Hepatocyte (in vitro differentiated cells): ENCODE results near the gene DGCR8. TPM values are rescaled to one million over a fixed set of nuclear protein-coding genes. Genes with fewer than 3 reads are reported as not detected.

Source experiments
- DNase-seq: peaks from one replicate; pipeline ENCODE4 v3.0.0-alpha.2; 2016; ENCODE audit warnings: low spot score
- H2AFZ ChIP-seq: fragments of 200-600 bp; sonication (generic); 2 replicates; pipeline ENCODE4 v1.6.0; 2016; ENCODE audit warnings: antibody characterized with exemption, mild to moderate bottlenecking
- H3K27ac ChIP-seq: fragments of 200-600 bp; sonication (generic); 2 replicates; pipeline ENCODE4 v1.5.1; 2016; ENCODE audit warnings: mild to moderate bottlenecking
- H3K27me3 ChIP-seq: fragments of 200-600 bp; sonication (generic); 2 replicates; pipeline ENCODE4 v1.6.1; 2016
- H3K36me3 ChIP-seq: fragments of 200-600 bp; sonication (generic); replicated peaks from 2 replicates; pipeline ENCODE4 v1.5.1; 2016; ENCODE audit warnings: low read depth; ENCODE audit not compliant: insufficient read depth
- H3K4me1 ChIP-seq: fragments of 200-600 bp; sonication (generic); 2 replicates; pipeline ENCODE4 v1.5.1; 2016; ENCODE audit warnings: mild to moderate bottlenecking, moderate library complexity; ENCODE audit not compliant: insufficient read depth
- H3K4me2 ChIP-seq: fragments of 200-600 bp; sonication (generic); 2 replicates; pipeline ENCODE4 v1.6.0; 2016
- H3K4me3 ChIP-seq: fragments of 200-600 bp; sonication (generic); 2 replicates; pipeline ENCODE4 v1.5.1; 2016; ENCODE audit warnings: mild to moderate bottlenecking
- H3K79me2 ChIP-seq: fragments of 200-600 bp; sonication (generic); 2 replicates; pipeline ENCODE4 v1.6.0; 2017; ENCODE audit warnings: mild to moderate bottlenecking
- H3K9me2 ChIP-seq: fragments of 200-600 bp; sonication (generic); replicated peaks from 2 replicates; pipeline ENCODE4 v1.6.0; 2017; ENCODE audit warnings: mild to moderate bottlenecking; ENCODE audit not compliant: insufficient read depth
- H3K9me3 ChIP-seq: fragments of 200-600 bp; sonication (generic); 2 replicates; pipeline ENCODE4 v1.5.1; 2016; ENCODE audit warnings: low read depth, mild to moderate bottlenecking
- H4K20me1 ChIP-seq: fragments of 200-600 bp; sonication (generic); 2 replicates; pipeline ENCODE4 v1.6.0; 2016; ENCODE audit warnings: mild to moderate bottlenecking; ENCODE audit not compliant: insufficient read depth, poor library complexity, severe bottlenecking
- EZH2 ChIP-seq: fragments of 200-600 bp; sonication (generic); IDR thresholded peaks from 2 replicates; pipeline ENCODE4 v1.6.1; 2016; ENCODE audit warnings: antibody characterized with exemption, mild to moderate bottlenecking, borderline replicate concordance
- EZH2phosphoT487 ChIP-seq: fragments of 200-600 bp; sonication (generic); IDR thresholded peaks from one replicate; pipeline ENCODE4 v1.6.1; 2018; ENCODE audit warnings: antibody characterized with exemption, mild to moderate bottlenecking, low read depth, moderate library complexity; ENCODE audit not compliant: unreplicated experiment, severe bottlenecking
- WGBS: methylation state at CpG from one replicate; pipeline ENCODE4 v1.1.6; 2016; ENCODE audit warnings: low lambda C conversion rate; ENCODE audit errors: missing lambda C conversion rate; 5-methylcytosine and 5-hydroxymethylcytosine counted together
- polyA plus RNA-seq: library from polyadenylated mRNA; unstranded; fragments of >200 nt; fragmentation: Nextera tagmentation; extraction: Ambion mirVana; gene quantifications from 2 replicates; pipeline ENCODE4 v1.2.1, GENCODE V29; 2016
- total RNA-seq: library from RNA; depleted of rRNA; stranded (reverse); fragments of >200 nt; gene quantifications from 2 replicates; pipeline ENCODE4 v1.2.3, GENCODE V29; 2014
- TF ChIP-seq, protein P1 (sequence below): fragments of 200-600 bp; sonication (generic); IDR thresholded peaks from 2 replicates; pipeline ENCODE4 v1.5.1; 2016; ENCODE audit warnings: antibody characterized with exemption, mild to moderate bottlenecking; ENCODE audit not compliant: poor library complexity

DGCR8 gene
- total and polyA plus RNA-seq, 2 experiments from 2014 or later: 10.8 to 18.3 TPM

DNA sequence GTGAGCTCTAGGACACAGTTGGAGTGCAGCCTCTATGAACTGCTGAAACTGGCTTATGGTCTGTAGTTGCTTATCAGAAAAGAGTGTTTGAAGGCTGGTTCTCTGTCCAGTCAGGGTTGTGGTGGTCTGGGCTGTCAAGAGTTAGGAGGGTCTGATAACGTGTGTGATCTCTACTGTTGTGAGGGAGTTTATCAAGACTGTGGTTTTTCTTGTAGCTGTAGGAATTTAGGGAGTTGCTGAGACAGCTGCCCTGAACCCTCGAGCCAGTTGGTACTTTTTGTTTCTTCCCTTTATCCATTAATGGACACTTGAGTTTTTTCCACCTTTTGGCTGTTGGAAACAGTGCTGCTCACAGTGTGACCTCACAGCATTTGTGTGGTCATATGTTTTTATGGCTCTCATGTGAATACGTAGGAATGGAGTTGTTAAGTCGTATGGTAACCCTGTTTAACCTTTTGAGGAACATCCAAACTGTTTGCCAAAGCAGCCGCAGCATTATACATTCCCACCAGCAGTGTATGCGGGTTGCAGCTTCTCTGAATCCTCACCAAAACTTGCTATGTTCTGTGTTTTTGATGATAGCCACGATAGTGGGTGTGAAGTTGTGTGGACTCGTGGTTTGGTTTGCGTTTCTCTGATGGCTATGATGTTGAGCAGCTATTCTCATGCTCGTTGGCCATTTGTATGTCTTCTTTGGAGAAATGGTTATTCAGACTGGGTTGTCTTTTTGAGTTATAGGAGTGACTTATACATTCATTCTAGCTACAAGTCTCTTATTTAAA is 20.9 kb upstream of the DGCR8 start:
- no peaks in the 10 kb centered on the region for H3K36me3 ChIP-seq
- H3K4me1 ChIP-seq: no peaks in the 10 kb centered on the region
- H3K4me3 ChIP-seq: no peak overlapping the region
- H3K4me2 ChIP-seq: no peak overlapping the region
- 77% methylated on average over 10 of the region's 10 CpGs for WGBS
- H4K20me1 ChIP-seq: no peaks in the 10 kb centered on the region
- H2AFZ ChIP-seq: no peak overlapping the region
- H3K27ac ChIP-seq: no peak overlapping the region
- no peak for TF ChIP-seq EZH2
- no peaks in the 10 kb centered on the region for H3K79me2 ChIP-seq
- H3K9me2 ChIP-seq: no peaks in the 10 kb centered on the region
- no peak for DNase-seq
- no peaks in the 10 kb centered on the region for H3K27me3 ChIP-seq
- H3K9me3 ChIP-seq: no peaks in the 10 kb centered on the region

DNA sequence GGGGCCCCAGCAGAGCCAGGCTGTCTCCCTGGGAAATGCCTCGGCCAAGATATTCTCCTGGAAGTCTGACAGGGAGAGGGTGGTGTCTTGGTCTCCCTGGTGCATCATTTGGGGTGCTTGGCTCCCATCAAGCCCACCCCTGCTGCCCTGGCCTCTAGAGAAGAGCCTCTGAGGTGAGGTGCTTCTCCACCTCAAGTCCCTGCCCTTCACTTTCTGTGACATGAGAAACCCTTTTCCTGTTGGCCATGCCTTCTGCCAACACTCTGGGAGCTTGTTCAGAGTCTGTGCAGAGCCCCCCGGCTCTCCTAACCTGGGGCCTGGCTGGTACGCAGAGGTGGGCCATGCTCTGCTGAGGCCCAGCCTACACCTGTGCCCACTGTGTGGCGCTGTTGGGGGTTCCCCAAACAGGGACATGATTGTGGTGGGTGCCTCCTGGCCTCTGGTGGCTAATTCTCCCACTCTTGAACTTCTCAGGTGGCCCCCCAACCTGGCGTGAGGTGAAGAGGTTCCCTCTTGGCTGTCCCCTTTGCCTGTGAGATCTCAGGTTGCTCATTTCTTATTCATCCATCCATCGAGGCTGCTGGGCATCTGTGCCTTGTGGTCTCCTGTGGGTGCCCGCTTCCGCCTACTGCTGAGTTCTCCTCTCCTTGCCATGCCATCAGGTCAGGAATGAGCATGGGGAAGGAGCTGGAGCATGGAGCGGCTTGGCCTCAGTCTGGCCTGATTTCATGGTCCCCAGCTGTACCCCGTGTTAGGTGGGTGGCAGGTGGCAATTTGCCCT is 19.2 kb upstream of the DGCR8 start:
- DNase-seq: no peak
- H3K79me2 ChIP-seq: no peaks in the 10 kb centered on the region
- WGBS: 95% methylated on average over 10 of the region's 10 CpGs
- H2AFZ ChIP-seq: no peak overlapping the region
- H3K9me3 ChIP-seq: no peaks in the 10 kb centered on the region
- no peak for TF ChIP-seq EZH2
- TF ChIP-seq EZH2phosphoT487: no peak
- TF ChIP-seq, protein P1, sequence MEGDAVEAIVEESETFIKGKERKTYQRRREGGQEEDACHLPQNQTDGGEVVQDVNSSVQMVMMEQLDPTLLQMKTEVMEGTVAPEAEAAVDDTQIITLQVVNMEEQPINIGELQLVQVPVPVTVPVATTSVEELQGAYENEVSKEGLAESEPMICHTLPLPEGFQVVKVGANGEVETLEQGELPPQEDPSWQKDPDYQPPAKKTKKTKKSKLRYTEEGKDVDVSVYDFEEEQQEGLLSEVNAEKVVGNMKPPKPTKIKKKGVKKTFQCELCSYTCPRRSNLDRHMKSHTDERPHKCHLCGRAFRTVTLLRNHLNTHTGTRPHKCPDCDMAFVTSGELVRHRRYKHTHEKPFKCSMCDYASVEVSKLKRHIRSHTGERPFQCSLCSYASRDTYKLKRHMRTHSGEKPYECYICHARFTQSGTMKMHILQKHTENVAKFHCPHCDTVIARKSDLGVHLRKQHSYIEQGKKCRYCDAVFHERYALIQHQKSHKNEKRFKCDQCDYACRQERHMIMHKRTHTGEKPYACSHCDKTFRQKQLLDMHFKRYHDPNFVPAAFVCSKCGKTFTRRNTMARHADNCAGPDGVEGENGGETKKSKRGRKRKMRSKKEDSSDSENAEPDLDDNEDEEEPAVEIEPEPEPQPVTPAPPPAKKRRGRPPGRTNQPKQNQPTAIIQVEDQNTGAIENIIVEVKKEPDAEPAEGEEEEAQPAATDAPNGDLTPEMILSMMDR: no peak
- no peak overlapping the region for H3K4me2 ChIP-seq
- H4K20me1 ChIP-seq: no peaks in the 10 kb centered on the region
- H3K27me3 ChIP-seq: no peaks in the 10 kb centered on the region
- H3K9me2 ChIP-seq: no peaks in the 10 kb centered on the region
- H3K36me3 ChIP-seq: no peaks in the 10 kb centered on the region
- H3K27ac ChIP-seq: no peak overlapping the region
- no peak overlapping the region for H3K4me3 ChIP-seq
- H3K4me1 ChIP-seq: no peaks in the 10 kb centered on the region

DNA sequence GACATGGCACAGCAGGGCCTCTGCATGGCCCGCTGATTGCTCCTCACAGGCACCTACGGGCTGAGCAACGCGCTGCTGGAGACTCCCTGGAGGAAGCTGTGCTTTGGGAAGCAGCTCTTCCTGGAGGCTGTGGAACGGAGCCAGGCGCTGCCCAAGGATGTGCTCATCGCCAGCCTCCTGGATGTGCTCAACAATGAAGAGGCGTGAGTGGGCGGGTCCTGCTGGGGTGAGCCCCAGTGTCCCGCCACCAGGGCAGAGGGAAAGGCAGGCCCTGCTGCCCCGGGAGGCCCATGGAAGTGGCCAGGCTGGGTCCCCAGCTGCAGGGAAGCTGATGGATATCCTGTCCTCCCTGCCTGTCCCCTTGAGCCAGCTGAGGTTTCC is 18.6 kb upstream of the DGCR8 start:
- no peak overlapping the region for H3K4me3 ChIP-seq
- H4K20me1 ChIP-seq: no peaks in the 10 kb centered on the region
- no peak overlapping the region for H2AFZ ChIP-seq
- TF ChIP-seq EZH2: no peak
- TF ChIP-seq EZH2phosphoT487: no peak
- TF ChIP-seq, protein P1: no peak
- no peak overlapping the region for H3K27ac ChIP-seq
- H3K4me2 ChIP-seq: no peak overlapping the region
- 97% methylated on average over 10 of the region's 11 CpGs for WGBS
- H3K9me2 ChIP-seq: no peaks in the 10 kb centered on the region
- no peaks in the 10 kb centered on the region for H3K9me3 ChIP-seq
- no peaks in the 10 kb centered on the region for H3K4me1 ChIP-seq
- H3K36me3 ChIP-seq: no peaks in the 10 kb centered on the region
- no peak for DNase-seq
- H3K27me3 ChIP-seq: no peaks in the 10 kb centered on the region
- H3K79me2 ChIP-seq: no peaks in the 10 kb centered on the region
